ENCODE measurements around the gene C22orf15. TPM values are rescaled to one million over a fixed set of nuclear protein-coding genes. Genes with fewer than 3 reads are reported as not detected.

The C22orf15 gene
- total RNA-seq, 3 donors from 2014 or later: 0.11 to 0.30 TPM; not detected in 1

GRCh38 chr22:23773483-23774113, 10.8 kb downstream of the C22orf15 start:
- DNase-seq: no peak
- Mint-ChIP-seq H3K9me3 (no peaks in the 10 kb centered on the region), H3K4me3 (peak overlapping the region; percentile 66), H3K36me3 (ENCODE audit: insufficient read depth) (no peaks in the 10 kb centered on the region), H3K4me1 (ENCODE audit: low read depth) (peaks cover 18% of the 10 kb centered on the region), H3K27me3 (ENCODE audit: low read depth) (no peaks in the 10 kb centered on the region)
- no peak for ATAC-seq

GRCh38 chr22:23774114-23774921, 11.5 kb downstream of the C22orf15 start:
- no peaks in the 10 kb centered on the region for H3K27me3 Mint-ChIP-seq (ENCODE audit: low read depth)
- H3K9me3 Mint-ChIP-seq: no peaks in the 10 kb centered on the region
- ATAC-seq (no peak), DNase-seq (no peak)
- H3K4me1 Mint-ChIP-seq (ENCODE audit: low read depth): peaks cover 18% of the 10 kb centered on the region
- H3K36me3 Mint-ChIP-seq (ENCODE audit: insufficient read depth): no peaks in the 10 kb centered on the region
- H3K4me3 Mint-ChIP-seq: no peak overlapping the region

GRCh38 chr22:23774922-23775436, 12.2 kb downstream of the C22orf15 start:
- DNase-seq: no peak
- no peak overlapping the region for H3K4me3 Mint-ChIP-seq
- no peaks in the 10 kb centered on the region for H3K36me3 Mint-ChIP-seq (ENCODE audit: insufficient read depth)
- H3K4me1 Mint-ChIP-seq (ENCODE audit: low read depth): peaks cover 15% of the 10 kb centered on the region
- ATAC-seq: no peak
- H3K9me3 Mint-ChIP-seq: no peaks in the 10 kb centered on the region
- no peaks in the 10 kb centered on the region for H3K27me3 Mint-ChIP-seq (ENCODE audit: low read depth)

DNA sequence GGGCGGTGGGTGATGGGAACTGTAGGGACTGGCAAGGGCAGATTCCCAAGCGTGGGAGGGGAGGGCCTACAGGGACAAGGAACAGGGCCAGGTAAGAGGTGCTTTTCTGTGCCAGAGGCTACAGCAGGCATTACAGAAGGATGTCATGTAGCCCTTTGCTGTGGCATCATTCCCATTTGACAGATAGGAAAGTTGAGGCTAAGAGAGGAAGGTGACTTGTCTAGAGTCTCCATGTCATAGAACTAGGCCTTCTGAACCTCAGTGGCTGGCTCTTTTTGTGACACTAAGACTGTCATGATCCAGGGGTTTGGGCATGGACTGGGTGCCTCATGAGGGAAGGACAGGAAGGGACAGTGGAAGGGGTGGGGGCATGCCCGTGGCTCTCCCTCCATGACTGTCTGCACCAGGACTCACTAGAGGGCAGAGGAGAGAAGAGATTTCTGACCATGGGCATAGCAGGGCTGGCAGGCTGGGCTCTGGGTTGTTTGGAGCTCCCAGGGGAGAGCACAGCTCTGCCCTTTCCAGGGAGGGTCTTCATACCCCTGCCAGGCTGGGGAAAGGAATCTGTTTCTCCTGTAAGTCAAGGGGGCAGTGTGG, 13.1 kb downstream of the C22orf15 start:
- no peaks in the 10 kb centered on the region for H3K27me3 Mint-ChIP-seq (ENCODE audit: low read depth)
- H3K36me3 Mint-ChIP-seq (ENCODE audit: insufficient read depth): no peaks in the 10 kb centered on the region
- H3K4me3 Mint-ChIP-seq: no peak overlapping the region
- DNase-seq: no peak
- no peaks in the 10 kb centered on the region for H3K9me3 Mint-ChIP-seq
- peaks cover 15% of the 10 kb centered on the region for H3K4me1 Mint-ChIP-seq (ENCODE audit: low read depth)
- ATAC-seq: no peak

DNA sequence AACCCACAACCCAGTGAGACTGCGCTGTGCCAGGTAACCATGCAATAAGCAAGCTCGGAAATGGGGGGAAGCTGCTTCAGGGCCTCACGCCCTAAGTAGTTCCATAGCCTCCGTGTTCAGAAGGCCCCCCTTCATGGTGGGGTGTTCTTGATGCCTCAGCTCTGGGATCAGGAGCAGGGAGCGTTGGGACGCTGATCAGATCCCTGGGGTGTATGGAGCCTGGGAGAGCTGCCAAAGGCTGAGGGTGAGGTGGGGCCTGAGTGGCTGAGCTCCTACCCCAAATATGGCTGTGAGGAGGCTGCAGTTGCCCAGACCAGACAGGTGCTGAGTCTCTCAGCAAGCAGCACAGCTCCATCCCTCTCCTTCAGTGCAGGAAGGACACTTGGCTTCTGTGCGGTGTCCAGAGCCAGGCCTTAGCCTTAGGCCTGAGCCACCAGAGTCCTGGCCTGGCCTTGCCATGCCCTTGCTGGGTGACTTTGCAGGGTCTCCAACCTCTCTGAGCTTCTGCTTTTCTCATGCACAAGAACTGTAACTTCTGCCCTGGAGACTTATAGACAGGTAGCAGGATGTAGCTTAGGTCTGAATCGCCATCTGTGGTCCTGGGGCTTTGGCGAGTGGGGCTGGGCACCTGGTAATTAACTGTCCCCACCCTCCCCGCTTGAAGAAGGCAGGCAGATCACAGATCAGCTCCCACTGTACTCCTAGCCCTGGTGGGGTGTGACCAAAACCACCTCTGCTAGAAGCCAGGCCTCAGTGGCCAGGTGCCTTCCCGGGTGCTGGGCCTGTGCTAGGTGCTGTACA, 15.2 kb downstream of the C22orf15 start:
- no peak for DNase-seq
- Mint-ChIP-seq H3K36me3 (ENCODE audit: insufficient read depth) (no peaks in the 10 kb centered on the region), H3K4me3 (no peak overlapping the region), H3K27me3 (ENCODE audit: low read depth) (no peaks in the 10 kb centered on the region), H3K9me3 (no peaks in the 10 kb centered on the region), H3K4me1 (ENCODE audit: low read depth) (peaks cover 5% of the 10 kb centered on the region)
- ATAC-seq: no peak

- no peak for DNase-seq
- no peaks in the 10 kb centered on the region for H3K36me3 Mint-ChIP-seq (ENCODE audit: insufficient read depth)
- no peak for ATAC-seq
These were observed 15.7 kb downstream of the C22orf15 start for GRCh38 chr22:23778577-23778900.

GRCh38 chr22:23779083-23779482, 16.3 kb downstream of the C22orf15 start:
- Mint-ChIP-seq H3K4me1 (ENCODE audit: low read depth) (peaks cover under 1% of the 10 kb centered on the region), H3K36me3 (ENCODE audit: insufficient read depth) (no peaks in the 10 kb centered on the region), H3K4me3 (no peak overlapping the region), H3K27me3 (ENCODE audit: low read depth) (no peaks in the 10 kb centered on the region), H3K9me3 (no peaks in the 10 kb centered on the region)
- no peak for ATAC-seq
- no peak for DNase-seq

More at GRCh38 chr22:23778577-23778900, 15.7 kb downstream of the C22orf15 start:
- H3K9me3 Mint-ChIP-seq: no peaks in the 10 kb centered on the region
- H3K4me3 Mint-ChIP-seq: no peak overlapping the region
- H3K4me1 Mint-ChIP-seq (ENCODE audit: low read depth): no peaks in the 10 kb centered on the region
- no peaks in the 10 kb centered on the region for H3K27me3 Mint-ChIP-seq (ENCODE audit: low read depth)

- no peak for DNase-seq
- Mint-ChIP-seq H3K4me3 (no peak overlapping the region), H3K36me3 (ENCODE audit: insufficient read depth) (no peaks in the 10 kb centered on the region), H3K9me3 (no peaks in the 10 kb centered on the region), H3K27me3 (ENCODE audit: low read depth) (no peaks in the 10 kb centered on the region), H3K4me1 (ENCODE audit: low read depth) (peaks cover 5% of the 10 kb centered on the region)
- no peak for ATAC-seq
These were observed 16.9 kb downstream of the C22orf15 start for GRCh38 chr22:23779731-23780130.

DNA sequence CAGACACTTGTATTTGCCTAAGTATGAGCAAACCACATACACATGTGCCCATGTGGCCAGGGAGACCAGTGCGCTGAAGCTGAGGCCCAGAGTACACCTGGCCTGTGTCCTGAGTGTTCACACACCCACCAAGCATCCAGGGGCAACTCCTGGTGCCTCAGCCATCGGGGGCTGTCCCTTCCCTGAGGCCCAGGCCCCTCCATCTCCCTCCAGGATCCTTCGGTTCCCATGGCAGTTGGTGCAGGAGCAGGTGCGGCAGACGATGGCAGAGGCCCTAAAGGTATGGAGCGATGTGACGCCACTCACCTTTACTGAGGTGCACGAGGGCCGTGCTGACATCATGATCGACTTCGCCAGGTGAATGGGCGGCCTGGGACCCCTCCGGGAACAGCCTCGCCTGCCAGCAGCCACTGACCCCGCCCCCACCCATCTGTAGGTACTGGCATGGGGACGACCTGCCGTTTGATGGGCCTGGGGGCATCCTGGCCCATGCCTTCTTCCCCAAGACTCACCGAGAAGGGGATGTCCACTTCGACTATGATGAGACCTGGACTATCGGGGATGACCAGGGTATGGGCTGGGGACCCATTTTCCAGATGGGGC, 17.5 kb downstream of the C22orf15 start:
- Mint-ChIP-seq H3K4me3 (no peak overlapping the region), H3K27me3 (ENCODE audit: low read depth) (no peaks in the 10 kb centered on the region), H3K36me3 (ENCODE audit: insufficient read depth) (no peaks in the 10 kb centered on the region)

GRCh38 chr22:23781065-23781464, 18.3 kb downstream of the C22orf15 start:
- ATAC-seq: no peak
- no peak for DNase-seq
- H3K27me3 Mint-ChIP-seq (ENCODE audit: low read depth): no peaks in the 10 kb centered on the region
- no peaks in the 10 kb centered on the region for H3K36me3 Mint-ChIP-seq (ENCODE audit: insufficient read depth)
- H3K4me3 Mint-ChIP-seq: no peak overlapping the region
- no peaks in the 10 kb centered on the region for H3K9me3 Mint-ChIP-seq
- peaks cover 7% of the 10 kb centered on the region for H3K4me1 Mint-ChIP-seq (ENCODE audit: low read depth)

More for the DNA sequence above, 17.5 kb downstream of the C22orf15 start:
- ATAC-seq (no peak), DNase-seq (no peak)
- Mint-ChIP-seq H3K4me1 (ENCODE audit: low read depth) (peaks cover 5% of the 10 kb centered on the region), H3K9me3 (no peaks in the 10 kb centered on the region)

DNA sequence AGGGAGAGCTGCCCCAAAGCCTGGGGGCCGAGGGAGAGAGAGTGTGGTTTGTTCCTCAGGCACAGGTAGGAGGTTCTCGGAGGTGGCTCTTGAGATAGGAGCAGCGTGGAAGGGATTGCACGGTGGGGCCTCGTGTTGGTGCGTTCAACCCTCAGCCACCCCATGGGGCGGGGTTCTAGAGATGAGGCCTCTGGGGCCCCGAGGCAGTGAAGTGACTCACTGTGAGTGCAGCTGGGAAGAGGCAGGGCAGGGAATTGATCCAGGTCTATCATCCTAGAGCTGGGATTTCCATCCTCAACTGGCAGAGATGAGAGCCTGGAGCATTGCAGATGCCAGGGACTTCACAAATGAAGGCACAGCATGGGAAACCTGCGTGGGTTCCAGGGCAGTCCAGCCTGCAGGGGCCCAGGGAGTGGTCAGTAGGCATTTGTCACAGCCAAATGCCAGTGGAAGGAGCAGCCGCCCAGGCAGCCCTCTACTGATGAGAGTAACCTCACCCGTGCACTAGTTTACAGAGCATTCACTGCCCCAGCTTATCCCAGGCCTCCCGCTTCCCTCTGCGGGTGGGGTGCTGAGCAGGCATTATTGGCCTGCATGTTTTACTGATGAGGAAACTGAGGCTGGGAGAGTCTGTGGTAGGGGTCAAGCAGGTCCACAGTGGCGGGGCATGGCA, 18.9 kb downstream of the C22orf15 start:
- Mint-ChIP-seq H3K4me3 (no peak overlapping the region), H3K36me3 (ENCODE audit: insufficient read depth) (no peaks in the 10 kb centered on the region), H3K9me3 (no peaks in the 10 kb centered on the region), H3K27me3 (ENCODE audit: low read depth) (no peaks in the 10 kb centered on the region), H3K4me1 (ENCODE audit: low read depth) (peaks cover 13% of the 10 kb centered on the region)
- DNase-seq: no peak
- no peak for ATAC-seq

- Mint-ChIP-seq H3K4me3 (no peak overlapping the region), H3K27me3 (ENCODE audit: low read depth) (no peaks in the 10 kb centered on the region), H3K4me1 (ENCODE audit: low read depth) (peaks cover 13% of the 10 kb centered on the region), H3K9me3 (no peaks in the 10 kb centered on the region), H3K36me3 (ENCODE audit: insufficient read depth) (no peaks in the 10 kb centered on the region)
- ATAC-seq (no peak), DNase-seq (no peak)
These were observed 19.5 kb downstream of the C22orf15 start for GRCh38 chr22:23782252-23782651.

DNA sequence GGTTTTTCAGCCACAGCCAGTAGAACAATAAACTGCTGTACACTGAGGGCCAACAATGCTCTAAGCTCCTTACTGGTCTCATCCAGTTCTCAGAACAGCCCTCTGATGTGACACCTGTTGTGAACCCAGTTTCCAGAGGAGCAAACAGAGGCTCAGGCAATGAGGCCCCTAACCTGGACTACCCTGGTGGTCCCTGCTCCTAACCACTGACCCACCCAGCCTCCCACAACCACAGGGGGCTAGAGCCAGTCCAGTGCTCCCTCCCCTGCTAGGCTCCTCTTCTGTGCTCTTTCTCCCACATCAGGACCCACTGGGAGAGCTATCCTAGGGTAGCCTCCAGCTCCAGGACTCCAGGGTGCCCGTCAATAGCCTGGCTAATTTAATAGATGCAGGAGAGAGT, 19.9 kb downstream of the C22orf15 start:
- H3K36me3 Mint-ChIP-seq (ENCODE audit: insufficient read depth): no peaks in the 10 kb centered on the region
- no peak overlapping the region for H3K4me3 Mint-ChIP-seq
- peaks cover 16% of the 10 kb centered on the region for H3K4me1 Mint-ChIP-seq (ENCODE audit: low read depth)
- no peaks in the 10 kb centered on the region for H3K9me3 Mint-ChIP-seq
- no peak for ATAC-seq
- no peak for DNase-seq
- no peaks in the 10 kb centered on the region for H3K27me3 Mint-ChIP-seq (ENCODE audit: low read depth)

Measured in activated T-cell treated with anti-CD3 and anti-CD28 coated beads, Interleukin-2, amount 50 U/mL, for 4 hours (primary cell).